ENCODE measurements around the gene TTLL9. TPM values are rescaled to one million over a fixed set of nuclear protein-coding genes. Genes with fewer than 3 reads are reported as not detected.

The TTLL9 gene
- total and polyA plus RNA-seq, 4 donors = 0.06 to 0.08 TPM; not detected in 2

DNA sequence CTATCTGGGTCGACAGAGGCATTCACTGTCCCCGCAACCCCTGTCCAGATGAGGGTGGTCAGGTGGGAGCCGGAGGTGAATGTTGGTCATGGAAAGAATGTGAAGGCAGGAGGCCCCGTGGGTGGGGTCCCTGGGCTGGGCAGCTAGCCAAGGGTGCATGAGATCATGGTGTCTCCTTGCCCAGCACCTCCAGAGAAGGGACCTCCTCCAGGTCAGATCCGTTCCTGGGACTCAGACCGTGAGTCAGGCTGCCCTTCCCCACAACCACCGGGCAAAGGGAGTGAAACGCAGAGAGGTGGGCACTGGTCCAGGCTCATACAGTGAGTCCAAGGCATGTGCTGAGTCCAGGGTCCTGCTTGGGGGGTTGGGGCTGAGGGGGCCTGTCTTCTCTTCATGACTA is 28.5 kb upstream of the TTLL9 start:
- Histone ChIP-seq H3K9me3 (ENCODE audit: control insufficient read depth in 4 of 4, low read length in 3 of 4) (no peaks in the 10 kb centered on the region), H3K36me3 (ENCODE audit: control insufficient read depth in 4 of 4, insufficient read depth in 3 of 4, low read depth in 1 of 4, low read length in 3 of 4) (no peaks in the 10 kb centered on the region), H3K27me3 (ENCODE audit: control insufficient read depth in 4 of 4, insufficient read depth in 4 of 4, low read length in 3 of 4) (peaks cover 0 to 3% (median 0%) of the 10 kb centered on the region in 4 donors), H3K4me3 (ENCODE audit: low read depth in 1 of 3, low read length in 3 of 3) (no peak overlapping the region), H3K27ac (ENCODE audit: low read depth in 1 of 2, low read length in 2 of 2) (peak overlapping the region; percentile 34 to 44), H3K4me1 (ENCODE audit: control insufficient read depth in 4 of 4, insufficient read depth in 4 of 4, low read length in 3 of 4) (no peaks in the 10 kb centered on the region), H3K9ac (ENCODE audit: low read depth in 1 of 2, low read length in 2 of 2) (no peak overlapping the region)
- TF ChIP-seq FOXA2 (IDR thresholded peaks at IDR 0.05) = no peak
- TF ChIP-seq HNF4G (IDR thresholded peaks at IDR 0.05) = no peak
- TF ChIP-seq YY1 (IDR thresholded peaks at IDR 0.05) = no peak
- TF ChIP-seq EGR1 (IDR thresholded peaks at IDR 0.05; ENCODE audit: low read depth in 2 of 2) = no peak
- TF ChIP-seq RXRA (IDR thresholded peaks at IDR 0.05) = no peak
- TF ChIP-seq RAD21 (IDR thresholded peaks at IDR 0.05) = no peak
- no peak for TF ChIP-seq FOXA1 (IDR thresholded peaks at IDR 0.05)
- TF ChIP-seq HNF4A (conservative IDR thresholded peaks at IDR 0.05) = no peak
- TF ChIP-seq, protein P1, sequence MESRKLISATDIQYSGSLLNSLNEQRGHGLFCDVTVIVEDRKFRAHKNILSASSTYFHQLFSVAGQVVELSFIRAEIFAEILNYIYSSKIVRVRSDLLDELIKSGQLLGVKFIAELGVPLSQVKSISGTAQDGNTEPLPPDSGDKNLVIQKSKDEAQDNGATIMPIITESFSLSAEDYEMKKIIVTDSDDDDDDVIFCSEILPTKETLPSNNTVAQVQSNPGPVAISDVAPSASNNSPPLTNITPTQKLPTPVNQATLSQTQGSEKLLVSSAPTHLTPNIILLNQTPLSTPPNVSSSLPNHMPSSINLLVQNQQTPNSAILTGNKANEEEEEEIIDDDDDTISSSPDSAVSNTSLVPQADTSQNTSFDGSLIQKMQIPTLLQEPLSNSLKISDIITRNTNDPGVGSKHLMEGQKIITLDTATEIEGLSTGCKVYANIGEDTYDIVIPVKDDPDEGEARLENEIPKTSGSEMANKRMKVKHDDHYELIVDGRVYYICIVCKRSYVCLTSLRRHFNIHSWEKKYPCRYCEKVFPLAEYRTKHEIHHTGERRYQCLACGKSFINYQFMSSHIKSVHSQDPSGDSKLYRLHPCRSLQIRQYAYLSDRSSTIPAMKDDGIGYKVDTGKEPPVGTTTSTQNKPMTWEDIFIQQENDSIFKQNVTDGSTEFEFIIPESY (IDR thresholded peaks at IDR 0.05) = no peak
- no peak for TF ChIP-seq NR2F2 (IDR thresholded peaks at IDR 0.05)
- no peak for TF ChIP-seq TAF1 (conservative IDR thresholded peaks at IDR 0.05)
- TF ChIP-seq, protein P2, sequence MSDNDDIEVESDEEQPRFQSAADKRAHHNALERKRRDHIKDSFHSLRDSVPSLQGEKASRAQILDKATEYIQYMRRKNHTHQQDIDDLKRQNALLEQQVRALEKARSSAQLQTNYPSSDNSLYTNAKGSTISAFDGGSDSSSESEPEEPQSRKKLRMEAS (IDR thresholded peaks at IDR 0.05) = no peak
- TF ChIP-seq, protein P3, sequence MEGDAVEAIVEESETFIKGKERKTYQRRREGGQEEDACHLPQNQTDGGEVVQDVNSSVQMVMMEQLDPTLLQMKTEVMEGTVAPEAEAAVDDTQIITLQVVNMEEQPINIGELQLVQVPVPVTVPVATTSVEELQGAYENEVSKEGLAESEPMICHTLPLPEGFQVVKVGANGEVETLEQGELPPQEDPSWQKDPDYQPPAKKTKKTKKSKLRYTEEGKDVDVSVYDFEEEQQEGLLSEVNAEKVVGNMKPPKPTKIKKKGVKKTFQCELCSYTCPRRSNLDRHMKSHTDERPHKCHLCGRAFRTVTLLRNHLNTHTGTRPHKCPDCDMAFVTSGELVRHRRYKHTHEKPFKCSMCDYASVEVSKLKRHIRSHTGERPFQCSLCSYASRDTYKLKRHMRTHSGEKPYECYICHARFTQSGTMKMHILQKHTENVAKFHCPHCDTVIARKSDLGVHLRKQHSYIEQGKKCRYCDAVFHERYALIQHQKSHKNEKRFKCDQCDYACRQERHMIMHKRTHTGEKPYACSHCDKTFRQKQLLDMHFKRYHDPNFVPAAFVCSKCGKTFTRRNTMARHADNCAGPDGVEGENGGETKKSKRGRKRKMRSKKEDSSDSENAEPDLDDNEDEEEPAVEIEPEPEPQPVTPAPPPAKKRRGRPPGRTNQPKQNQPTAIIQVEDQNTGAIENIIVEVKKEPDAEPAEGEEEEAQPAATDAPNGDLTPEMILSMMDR (IDR thresholded peaks at IDR 0.05; ENCODE audit: low read depth, low read length, missing input control) = no peak
- no peak for TF ChIP-seq GABPA (IDR thresholded peaks at IDR 0.05 in 1 of 2, conservative IDR thresholded peaks at IDR 0.05 in 1 of 2)
- no peak for TF ChIP-seq SP1 (IDR thresholded peaks at IDR 0.05)
- TF ChIP-seq, protein P4, sequence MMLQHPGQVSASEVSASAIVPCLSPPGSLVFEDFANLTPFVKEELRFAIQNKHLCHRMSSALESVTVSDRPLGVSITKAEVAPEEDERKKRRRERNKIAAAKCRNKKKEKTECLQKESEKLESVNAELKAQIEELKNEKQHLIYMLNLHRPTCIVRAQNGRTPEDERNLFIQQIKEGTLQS (IDR thresholded peaks at IDR 0.05) = no peak
- WGBS = 74% methylated on average over 8 of the region's 8 CpGs
- no peak for DNase-seq (ENCODE audit: low spot score)

DNA sequence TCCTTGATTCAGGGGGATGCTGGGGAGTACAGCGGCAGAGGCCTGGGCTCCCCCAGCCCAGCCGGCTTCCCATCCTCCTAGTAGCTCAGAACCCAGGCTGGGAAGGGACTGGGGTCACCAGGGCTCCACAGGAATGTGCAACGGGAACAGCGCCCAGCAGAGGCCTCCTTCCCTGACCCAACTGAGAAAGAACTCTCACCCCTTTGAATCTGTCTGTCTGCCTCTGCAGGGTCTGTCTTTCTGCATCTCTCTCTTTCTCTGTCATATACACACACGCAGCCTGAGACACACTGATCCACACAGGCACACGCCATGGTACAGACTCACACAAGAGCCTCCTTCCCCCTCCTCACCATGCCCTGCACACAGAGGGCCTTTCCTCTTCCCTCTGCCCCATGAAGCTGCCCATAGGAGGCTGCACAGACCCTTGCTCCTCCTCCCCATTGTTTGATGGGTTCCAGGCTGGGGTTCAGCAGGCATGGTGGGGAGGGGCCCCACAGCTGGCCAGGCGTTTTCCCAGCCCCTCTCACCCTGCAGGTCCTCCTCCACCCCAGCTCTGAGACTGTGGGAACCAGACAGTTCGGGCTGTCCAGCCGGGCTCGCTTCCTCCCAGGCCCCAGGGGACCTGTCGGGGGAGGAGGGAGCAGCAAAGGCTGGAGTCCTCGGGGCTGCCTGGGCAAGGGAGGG is 27.8 kb upstream of the TTLL9 start:
- H3K27me3 ChIP-seq (ENCODE audit: control insufficient read depth in 4 of 4, insufficient read depth in 4 of 4, low read length in 3 of 4) = no peaks in the 10 kb centered on the region
- TF ChIP-seq FOXA1 (IDR thresholded peaks at IDR 0.05) (no peak), NR2F2 (IDR thresholded peaks at IDR 0.05) (peak; percentile 96)
- no peak for DNase-seq (ENCODE audit: low spot score)
- WGBS = 76% methylated on average over 12 of the region's 12 CpGs
- peak overlapping the region; percentile 34 to 44 for H3K27ac ChIP-seq (ENCODE audit: low read depth in 1 of 2, low read length in 2 of 2)
- H3K9me3 ChIP-seq (ENCODE audit: control insufficient read depth in 4 of 4, low read length in 3 of 4) = no peaks in the 10 kb centered on the region
- no peak overlapping the region for H3K4me3 ChIP-seq (ENCODE audit: low read depth in 1 of 3, low read length in 3 of 3)
- no peaks in the 10 kb centered on the region for H3K36me3 ChIP-seq (ENCODE audit: control insufficient read depth in 4 of 4, insufficient read depth in 3 of 4, low read depth in 1 of 4, low read length in 3 of 4)
- no peaks in the 10 kb centered on the region for H3K4me1 ChIP-seq (ENCODE audit: control insufficient read depth in 4 of 4, insufficient read depth in 4 of 4, low read length in 3 of 4)
- no peak overlapping the region for H3K9ac ChIP-seq (ENCODE audit: low read depth in 1 of 2, low read length in 2 of 2)
